BE2C (cell line): ENCODE results near the gene C12orf56.
"Not testable (repeated sequence)": the region's sequence is repeated elsewhere in the genome, so short reads cannot be mapped to it uniquely, and the experiment has no call there.

Source experiments
- DNase-seq: peaks from one replicate; pipeline ENCODE4 v3.0.0-alpha.2; 2020
- H3K27me3 ChIP-seq: fragments of 250-450 bp; sonication (Bioruptor Pico); 2 replicates; pipeline ENCODE4 v1.5.1; 2020; ENCODE audit warnings: mild to moderate bottlenecking
- H3K36me3 ChIP-seq: fragments of 250-450 bp; sonication (Bioruptor Pico); 2 replicates; pipeline ENCODE4 v1.5.1; 2020; ENCODE audit warnings: mild to moderate bottlenecking
- H3K4me1 ChIP-seq: fragments of 250-450 bp; sonication (Bioruptor Pico); 2 replicates; pipeline ENCODE4 v1.5.1; 2020
- H3K4me3 ChIP-seq: 2 replicates; pipeline ENCODE4 v1.5.1; 2011; ENCODE audit warnings: low read depth, low read length
- H3K9me3 ChIP-seq: fragments of 250-450 bp; sonication (Bioruptor Pico); 2 replicates; pipeline ENCODE4 v1.5.1; 2020
- CTCF ChIP-seq: IDR thresholded peaks from 2 replicates; pipeline ENCODE4 v1.5.1; 2012; ENCODE audit warnings: mild to moderate bottlenecking, low read depth, low read length

C12orf56 gene

GRCh38 chr12:64323006-64323405 is 67.6 kb downstream of the C12orf56 start:
- Histone ChIP-seq H3K4me1 (no peaks in the 10 kb centered on the region), H3K4me3 (no peak overlapping the region), H3K27me3 (peaks cover 12% of the 10 kb centered on the region), H3K36me3 (no peaks in the 10 kb centered on the region), H3K9me3 (no peaks in the 10 kb centered on the region)
- no peak for DNase-seq
- no peak for TF ChIP-seq CTCF

GRCh38 chr12:64320611-64321010 is 69.9 kb downstream of the C12orf56 start:
- DNase-seq: no peak
- no peaks in the 10 kb centered on the region for H3K36me3 ChIP-seq
- H3K4me1 ChIP-seq: no peaks in the 10 kb centered on the region
- H3K27me3 ChIP-seq: peaks cover 12% of the 10 kb centered on the region
- no peak overlapping the region for H3K4me3 ChIP-seq
- H3K9me3 ChIP-seq: no peaks in the 10 kb centered on the region
- TF ChIP-seq CTCF: no peak

GRCh38 chr12:64319540-64320225 is 70.9 kb downstream of the C12orf56 start:
- H3K36me3 ChIP-seq, H3K4me1 ChIP-seq, DNase-seq, H3K9me3 ChIP-seq, H3K27me3 ChIP-seq, H3K4me3 ChIP-seq: not testable (repeated sequence)

GRCh38 chr12:64318605-64319004 is 72.0 kb downstream of the C12orf56 start:
- Histone ChIP-seq H3K4me1 (no peaks in the 10 kb centered on the region), H3K9me3 (no peaks in the 10 kb centered on the region), H3K4me3 (no peak overlapping the region), H3K36me3 (no peaks in the 10 kb centered on the region), H3K27me3 (peaks cover 4% of the 10 kb centered on the region)
- no peak for DNase-seq
- peak; percentile 14; the same call in 1 of the 2 replicates for TF ChIP-seq CTCF

GRCh38 chr12:64311877-64312276 is 78.7 kb downstream of the C12orf56 start:
- TF ChIP-seq CTCF: no peak
- no peaks in the 10 kb centered on the region for H3K36me3 ChIP-seq
- no peak overlapping the region for H3K4me3 ChIP-seq
- DNase-seq: no peak
- H3K27me3 ChIP-seq: peaks cover 5% of the 10 kb centered on the region; the same call in 1 of the 2 replicates
- H3K4me1 ChIP-seq: no peaks in the 10 kb centered on the region
- no peaks in the 10 kb centered on the region for H3K9me3 ChIP-seq

GRCh38 chr12:64304571-64304970 is 86.0 kb downstream of the C12orf56 start:
- Histone ChIP-seq H3K36me3 (no peaks in the 10 kb centered on the region), H3K9me3 (no peaks in the 10 kb centered on the region), H3K4me3 (no peak overlapping the region), H3K27me3 (peaks cover 57% of the 10 kb centered on the region), H3K4me1 (no peaks in the 10 kb centered on the region)
- no peak for DNase-seq
- no peak for TF ChIP-seq CTCF
